Measurements from ENCODE around the gene CHST11.

GRCh38 chr12:104484079-104484478 lies 27.3 kb downstream of the CHST11 start:
- no peak for TF ChIP-seq CTCF (conservative IDR thresholded peaks at IDR 0.05; ENCODE audit: low read depth, low read length)
- TF ChIP-seq EZH2 (IDR thresholded peaks at IDR 0.05; ENCODE audit: borderline replicate concordance, low read depth, low read length, poor library complexity, severe bottlenecking): no peak

Data from A673 (cell line).